ENCODE measurements around the gene DNAH6.
A peak's percentile ranks its signal among the peaks of the same experiment; 100 is the strongest.

Gene DNAH6

DNA sequence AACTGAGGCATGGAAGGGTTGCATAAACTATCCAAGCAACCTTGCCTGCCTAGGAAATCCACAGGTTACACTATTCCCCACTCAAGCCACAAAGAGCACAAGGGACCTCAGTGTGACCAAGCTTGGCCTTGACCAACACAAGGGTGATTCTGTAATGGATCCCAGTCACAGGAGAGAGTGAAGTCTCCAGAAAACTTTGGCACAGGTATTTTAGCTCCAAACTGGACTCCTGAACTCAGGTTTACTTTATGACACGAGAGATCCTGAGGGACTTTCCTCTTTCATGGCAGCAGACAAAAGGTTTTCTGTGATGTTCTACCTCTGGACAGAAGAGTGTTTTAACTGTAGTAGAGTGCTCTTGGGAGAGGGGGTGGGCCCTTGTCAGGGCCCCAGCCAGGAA is 195.4 kb downstream of the DNAH6 start:
- Histone ChIP-seq H3K36me3 (ENCODE audit: insufficient read depth, low read length) (no peaks in the 10 kb centered on the region), H3K4me3 (ENCODE audit: low read depth, low read length) (no peak overlapping the region), H3K4me1 (ENCODE audit: control insufficient read depth, insufficient read depth, low read length, unreplicated experiment) (peaks cover 6% of the 10 kb centered on the region), H2AFZ (ENCODE audit: low read length, unreplicated experiment) (no peak overlapping the region), H3K27ac (ENCODE audit: low read depth, low read length) (no peak overlapping the region), H3K27me3 (ENCODE audit: insufficient read depth, low read length) (no peaks in the 10 kb centered on the region), H3K79me2 (ENCODE audit: control insufficient read depth, insufficient read depth, low read length, unreplicated experiment) (no peaks in the 10 kb centered on the region)

DNA sequence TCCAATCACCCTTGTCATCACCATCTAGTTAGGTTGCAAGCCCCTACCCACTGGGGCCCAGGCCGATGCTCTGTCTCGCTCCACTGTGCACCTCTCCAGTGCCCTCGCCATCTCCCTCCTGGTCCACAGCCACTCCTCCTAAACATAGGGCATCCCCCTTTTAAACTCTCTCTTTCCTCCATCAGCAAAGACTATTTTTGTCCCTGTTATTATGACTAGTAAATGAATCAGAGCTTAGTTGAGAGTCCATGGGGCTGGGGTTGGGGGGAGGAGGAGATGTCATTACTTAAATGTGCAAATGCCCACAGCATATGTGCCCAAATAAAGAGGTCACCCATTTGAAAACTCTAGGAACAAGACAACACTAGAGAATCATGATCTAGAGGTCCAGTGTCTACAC is 197.1 kb downstream of the DNAH6 start:
- Histone ChIP-seq H2AFZ (ENCODE audit: low read length, unreplicated experiment) (no peak overlapping the region), H3K4me1 (ENCODE audit: control insufficient read depth, insufficient read depth, low read length, unreplicated experiment) (peaks cover 6% of the 10 kb centered on the region), H3K79me2 (ENCODE audit: control insufficient read depth, insufficient read depth, low read length, unreplicated experiment) (no peaks in the 10 kb centered on the region), H3K27me3 (ENCODE audit: insufficient read depth, low read length) (0 out of 2 replicates have a peak, but pooled peaks cover 5% of the 10 kb centered on the region), H3K4me3 (ENCODE audit: low read depth, low read length) (no peak overlapping the region), H3K36me3 (ENCODE audit: insufficient read depth, low read length) (no peaks in the 10 kb centered on the region), H3K27ac (ENCODE audit: low read depth, low read length) (no peak overlapping the region)

DNA sequence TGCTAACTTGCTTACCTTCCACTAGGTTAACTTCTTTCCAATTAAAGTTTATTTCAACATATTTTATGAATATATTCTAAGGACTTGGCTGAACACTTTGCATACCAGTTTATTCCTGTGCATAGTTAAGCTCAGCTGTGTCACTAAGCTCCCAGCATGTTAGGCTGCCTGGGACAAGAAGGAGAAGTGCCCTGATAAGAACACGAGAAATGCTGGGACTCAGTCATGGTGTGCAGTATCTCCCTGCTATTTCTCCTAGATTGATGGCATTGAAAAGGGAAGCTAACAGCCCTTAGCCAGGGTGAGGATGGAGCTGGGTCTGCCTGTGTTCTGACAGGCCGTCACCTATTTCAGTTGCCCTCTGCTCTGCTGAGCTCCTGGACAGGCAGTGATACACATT is 200.3 kb downstream of the DNAH6 start:
- Histone ChIP-seq H3K4me3 (ENCODE audit: low read depth, low read length) (no peak overlapping the region), H3K27me3 (ENCODE audit: insufficient read depth, low read length) (peaks cover 5% of the 10 kb centered on the region; the same call in 1 of the 2 replicates), H3K79me2 (ENCODE audit: control insufficient read depth, insufficient read depth, low read length, unreplicated experiment) (no peaks in the 10 kb centered on the region), H3K4me1 (ENCODE audit: control insufficient read depth, insufficient read depth, low read length, unreplicated experiment) (peaks cover 6% of the 10 kb centered on the region), H2AFZ (ENCODE audit: low read length, unreplicated experiment) (no peak overlapping the region), H3K36me3 (ENCODE audit: insufficient read depth, low read length) (no peaks in the 10 kb centered on the region), H3K27ac (ENCODE audit: low read depth, low read length) (no peak overlapping the region)

DNA sequence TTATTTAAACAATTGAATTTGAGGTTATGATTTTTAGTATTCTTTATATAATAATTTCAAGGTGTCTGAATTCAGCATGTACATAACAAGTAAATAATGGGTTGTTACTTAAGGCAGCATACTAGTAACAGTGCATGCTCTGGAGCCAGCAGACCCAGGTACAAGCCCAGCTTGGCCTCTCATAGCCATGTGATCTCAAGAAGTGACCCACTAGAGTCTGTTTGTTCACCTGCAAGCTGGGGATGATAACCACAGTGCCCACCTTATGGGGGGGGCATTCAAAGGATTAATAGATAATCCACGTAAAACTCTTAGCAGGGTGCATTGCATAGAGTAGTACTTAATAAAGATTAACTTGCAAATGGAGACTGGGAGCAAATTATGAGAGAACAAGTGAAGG is 201.0 kb downstream of the DNAH6 start:
- Histone ChIP-seq H3K79me2 (ENCODE audit: control insufficient read depth, insufficient read depth, low read length, unreplicated experiment) (no peaks in the 10 kb centered on the region), H3K4me3 (ENCODE audit: low read depth, low read length) (no peak overlapping the region), H3K4me1 (ENCODE audit: control insufficient read depth, insufficient read depth, low read length, unreplicated experiment) (peaks cover 6% of the 10 kb centered on the region), H3K27me3 (ENCODE audit: insufficient read depth, low read length) (peaks cover 9% of the 10 kb centered on the region; the same call in 1 of the 2 replicates), H3K27ac (ENCODE audit: low read depth, low read length) (no peak overlapping the region), H2AFZ (ENCODE audit: low read length, unreplicated experiment) (no peak overlapping the region), H3K36me3 (ENCODE audit: insufficient read depth, low read length) (no peaks in the 10 kb centered on the region)

DNA sequence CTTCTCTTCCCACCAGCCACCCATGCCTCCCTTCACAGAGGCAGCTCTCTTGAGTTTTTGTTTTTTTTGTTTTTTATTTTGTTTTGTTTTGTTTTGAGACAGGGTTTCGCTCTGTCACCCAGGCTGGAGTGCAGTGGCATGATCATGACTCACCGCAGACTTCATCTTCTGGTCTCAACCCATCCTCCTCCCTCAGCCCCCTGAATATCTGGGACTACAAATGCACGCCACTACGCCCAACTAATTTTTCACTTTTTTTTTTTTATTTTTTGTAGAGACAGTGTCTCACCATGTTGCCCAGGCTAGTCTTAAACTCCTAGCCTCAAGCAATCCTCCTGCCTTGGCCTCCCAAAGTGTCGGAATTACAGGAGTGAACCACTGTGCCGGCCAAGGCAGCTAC is 203.1 kb downstream of the DNAH6 start:
- Histone ChIP-seq H3K27me3 (ENCODE audit: insufficient read depth, low read length) (peaks cover 20% of the 10 kb centered on the region), H2AFZ (ENCODE audit: low read length, unreplicated experiment) (no peak overlapping the region), H3K36me3 (ENCODE audit: insufficient read depth, low read length) (no peaks in the 10 kb centered on the region), H3K4me3 (ENCODE audit: low read depth, low read length) (no peak overlapping the region), H3K79me2 (ENCODE audit: control insufficient read depth, insufficient read depth, low read length, unreplicated experiment) (no peaks in the 10 kb centered on the region), H3K27ac (ENCODE audit: low read depth, low read length) (no peak overlapping the region), H3K4me1 (ENCODE audit: control insufficient read depth, insufficient read depth, low read length, unreplicated experiment) (no peaks in the 10 kb centered on the region)

DNA sequence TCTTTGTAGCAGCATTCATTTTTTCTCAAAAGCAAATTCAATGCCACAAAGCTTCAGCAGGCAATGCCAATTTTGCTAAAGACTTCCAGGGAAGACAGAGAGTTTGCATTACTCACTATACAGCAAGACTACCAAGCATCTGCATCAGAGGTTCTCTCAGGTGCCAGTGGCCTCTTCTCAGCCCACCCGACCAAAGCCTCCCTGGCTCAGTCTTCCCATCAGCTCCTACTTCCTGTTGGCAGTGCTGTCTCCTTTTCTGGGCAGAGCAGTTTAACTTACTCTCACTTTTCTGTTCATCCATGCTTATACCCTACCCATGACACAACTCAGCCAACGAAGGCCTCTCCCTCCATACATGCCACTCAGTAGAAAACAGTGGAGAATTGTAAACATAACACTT is 207.5 kb downstream of the DNAH6 start:
- H3K27ac ChIP-seq (ENCODE audit: low read depth, low read length): no peak overlapping the region
- H3K36me3 ChIP-seq (ENCODE audit: insufficient read depth, low read length): no peaks in the 10 kb centered on the region
- H3K4me1 ChIP-seq (ENCODE audit: control insufficient read depth, insufficient read depth, low read length, unreplicated experiment): no peaks in the 10 kb centered on the region
- no peak overlapping the region for H3K4me3 ChIP-seq (ENCODE audit: low read depth, low read length)
- H3K79me2 ChIP-seq (ENCODE audit: control insufficient read depth, insufficient read depth, low read length, unreplicated experiment): no peaks in the 10 kb centered on the region
- no peak overlapping the region for H2AFZ ChIP-seq (ENCODE audit: low read length, unreplicated experiment)
- peaks cover 40% of the 10 kb centered on the region for H3K27me3 ChIP-seq (ENCODE audit: insufficient read depth, low read length)

DNA sequence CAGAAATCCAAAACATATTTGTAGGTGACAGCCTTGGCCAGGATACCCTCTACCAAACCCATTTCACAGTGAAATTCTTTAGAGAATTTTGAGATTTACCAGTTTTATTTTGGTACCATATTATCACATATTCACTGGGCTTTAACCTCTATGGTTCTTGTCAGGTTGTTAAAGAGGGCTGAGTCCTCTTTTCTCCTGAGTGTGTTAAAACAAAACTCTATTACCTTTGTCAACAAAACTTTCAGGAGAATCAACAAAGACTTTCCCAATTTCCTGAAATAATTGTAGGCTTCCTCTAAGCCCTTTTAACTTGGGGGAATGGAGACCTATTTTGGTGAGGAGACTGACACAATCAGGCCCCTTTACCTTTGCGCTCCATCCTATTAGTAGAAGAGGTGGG is 209.4 kb downstream of the DNAH6 start:
- H3K27ac ChIP-seq (ENCODE audit: low read depth, low read length): no peak overlapping the region
- no peaks in the 10 kb centered on the region for H3K36me3 ChIP-seq (ENCODE audit: insufficient read depth, low read length)
- H3K4me3 ChIP-seq (ENCODE audit: low read depth, low read length): no peak overlapping the region
- H3K79me2 ChIP-seq (ENCODE audit: control insufficient read depth, insufficient read depth, low read length, unreplicated experiment): no peaks in the 10 kb centered on the region
- H2AFZ ChIP-seq (ENCODE audit: low read length, unreplicated experiment): no peak overlapping the region
- no peaks in the 10 kb centered on the region for H3K4me1 ChIP-seq (ENCODE audit: control insufficient read depth, insufficient read depth, low read length, unreplicated experiment)
- H3K27me3 ChIP-seq (ENCODE audit: insufficient read depth, low read length): peaks cover 43% of the 10 kb centered on the region

DNA sequence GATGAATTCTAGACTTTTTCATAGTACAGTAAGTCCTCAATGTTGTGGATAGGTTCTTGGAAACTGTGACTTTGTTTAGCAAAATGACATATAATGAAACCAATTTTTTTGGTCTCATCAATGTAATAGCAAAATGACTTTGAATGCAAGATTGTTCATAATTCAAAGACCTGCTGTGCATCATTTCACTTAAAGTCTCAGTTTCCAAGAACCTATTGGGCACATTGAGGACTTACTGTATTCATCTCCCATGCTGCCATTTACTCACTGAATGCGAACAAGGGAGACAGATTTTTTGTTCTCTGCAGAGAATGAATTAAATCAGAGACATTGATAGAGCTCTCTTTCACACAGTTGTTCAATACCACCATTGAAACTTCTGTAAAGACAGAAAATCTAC is 211.0 kb downstream of the DNAH6 start:
- H3K4me1 ChIP-seq (ENCODE audit: control insufficient read depth, insufficient read depth, low read length, unreplicated experiment): no peaks in the 10 kb centered on the region
- H3K36me3 ChIP-seq (ENCODE audit: insufficient read depth, low read length): no peaks in the 10 kb centered on the region
- peaks cover 39% of the 10 kb centered on the region for H3K27me3 ChIP-seq (ENCODE audit: insufficient read depth, low read length)
- no peaks in the 10 kb centered on the region for H3K79me2 ChIP-seq (ENCODE audit: control insufficient read depth, insufficient read depth, low read length, unreplicated experiment)
- no peak overlapping the region for H2AFZ ChIP-seq (ENCODE audit: low read length, unreplicated experiment)
- no peak overlapping the region for H3K4me3 ChIP-seq (ENCODE audit: low read depth, low read length)
- H3K27ac ChIP-seq (ENCODE audit: low read depth, low read length): no peak overlapping the region

DNA sequence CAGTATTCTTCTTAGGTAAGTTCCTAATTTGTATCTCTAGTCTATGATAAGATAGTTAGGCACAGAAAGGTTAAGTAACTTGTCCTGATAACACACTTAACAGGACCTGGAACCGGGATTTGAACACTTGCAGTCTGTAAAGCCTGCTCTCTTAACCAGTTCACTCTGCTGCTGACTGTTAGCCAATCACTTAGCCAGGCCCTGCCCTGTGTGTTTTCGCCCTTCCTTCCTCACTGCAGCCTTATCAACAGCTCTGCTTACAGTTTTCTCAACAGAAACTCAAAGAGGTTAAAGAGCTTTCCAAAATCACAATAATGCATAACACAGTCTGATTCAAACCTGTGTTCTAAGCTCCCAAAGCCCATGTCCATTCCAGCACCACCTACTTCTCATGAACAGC is 212.9 kb downstream of the DNAH6 start:
- Histone ChIP-seq H3K4me1 (ENCODE audit: control insufficient read depth, insufficient read depth, low read length, unreplicated experiment) (no peaks in the 10 kb centered on the region), H3K4me3 (ENCODE audit: low read depth, low read length) (no peak overlapping the region), H3K36me3 (ENCODE audit: insufficient read depth, low read length) (no peaks in the 10 kb centered on the region), H3K27me3 (ENCODE audit: insufficient read depth, low read length) (peaks cover 31% of the 10 kb centered on the region; the same call in 1 of the 2 replicates), H2AFZ (ENCODE audit: low read length, unreplicated experiment) (no peak overlapping the region), H3K79me2 (ENCODE audit: control insufficient read depth, insufficient read depth, low read length, unreplicated experiment) (no peaks in the 10 kb centered on the region), H3K27ac (ENCODE audit: low read depth, low read length) (no peak overlapping the region)

DNA sequence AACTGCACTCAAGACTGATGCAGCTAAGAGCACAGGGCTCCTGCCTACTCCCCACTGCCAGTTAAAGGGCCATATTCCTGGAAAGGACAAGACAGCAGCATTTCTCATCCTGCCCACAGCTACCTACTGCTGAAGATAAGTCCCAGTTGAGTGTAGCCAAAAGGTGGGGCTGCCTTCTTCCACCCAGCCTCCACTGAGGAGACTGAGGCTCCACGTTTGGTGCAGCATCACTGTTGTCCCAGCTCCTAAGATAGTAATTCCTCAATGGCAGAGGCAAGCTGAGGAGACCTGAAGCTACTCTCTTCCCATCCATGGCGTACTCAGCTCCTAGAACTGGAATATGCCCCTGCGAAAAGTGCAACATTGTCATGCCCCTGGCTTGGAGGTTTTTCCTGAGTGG is 214.9 kb downstream of the DNAH6 start:
- peaks cover 15% of the 10 kb centered on the region; the same call in 1 of the 2 replicates for H3K27me3 ChIP-seq (ENCODE audit: insufficient read depth, low read length)
- no peak overlapping the region for H2AFZ ChIP-seq (ENCODE audit: low read length, unreplicated experiment)
- no peaks in the 10 kb centered on the region for H3K36me3 ChIP-seq (ENCODE audit: insufficient read depth, low read length)
- H3K27ac ChIP-seq (ENCODE audit: low read depth, low read length): no peak overlapping the region
- H3K79me2 ChIP-seq (ENCODE audit: control insufficient read depth, insufficient read depth, low read length, unreplicated experiment): no peaks in the 10 kb centered on the region
- no peak overlapping the region for H3K4me3 ChIP-seq (ENCODE audit: low read depth, low read length)
- H3K4me1 ChIP-seq (ENCODE audit: control insufficient read depth, insufficient read depth, low read length, unreplicated experiment): no peaks in the 10 kb centered on the region

DNA sequence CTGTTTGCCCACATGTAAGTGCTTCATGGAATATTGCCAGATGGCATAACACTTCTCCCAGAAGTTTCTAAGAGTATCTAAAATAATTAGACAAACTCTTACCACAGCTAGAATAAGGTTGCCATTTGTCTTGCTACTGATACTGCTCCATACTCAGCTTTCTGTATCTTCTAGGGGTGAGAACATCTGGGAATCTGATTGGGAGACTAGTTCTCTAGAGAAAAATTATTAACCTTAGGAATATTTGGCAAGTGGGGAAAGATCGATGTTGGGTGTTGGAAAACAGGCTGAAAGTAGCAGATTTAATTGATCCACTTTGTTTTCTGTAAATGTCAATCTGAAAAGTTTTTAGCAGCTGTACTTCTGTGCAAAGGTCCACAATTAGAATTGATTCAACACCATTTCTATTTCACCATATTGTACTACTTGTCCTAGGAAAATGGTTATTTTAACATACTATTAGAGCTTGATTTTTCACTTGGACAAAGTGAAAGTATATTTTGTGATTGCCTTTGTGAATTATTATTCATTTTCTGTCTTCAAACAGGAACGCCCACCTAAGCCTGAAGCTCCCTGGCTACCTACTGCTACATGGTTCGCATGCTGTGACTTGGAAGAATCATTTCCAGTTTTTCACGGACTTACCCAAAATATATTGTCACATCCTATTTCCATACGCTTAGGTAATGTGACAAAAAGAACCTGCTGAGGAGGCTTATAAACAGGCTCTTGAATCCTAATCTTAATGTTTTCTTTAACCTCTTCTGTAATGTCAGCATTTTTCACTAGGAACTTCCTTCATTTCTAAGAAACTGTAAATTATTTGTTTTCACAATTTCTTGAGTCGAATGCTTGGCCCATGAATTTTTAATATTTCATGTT is 216.8 kb downstream of the DNAH6 start:
- peak overlapping the region; percentile 38 for H3K4me3 ChIP-seq (ENCODE audit: low read depth, low read length)
- H3K27me3 ChIP-seq (ENCODE audit: insufficient read depth, low read length): peaks cover 18% of the 10 kb centered on the region; the same call in 1 of the 2 replicates
- H3K27ac ChIP-seq (ENCODE audit: low read depth, low read length): no peak overlapping the region
- H3K4me1 ChIP-seq (ENCODE audit: control insufficient read depth, insufficient read depth, low read length, unreplicated experiment): no peaks in the 10 kb centered on the region
- peak overlapping the region; percentile 17 for H2AFZ ChIP-seq (ENCODE audit: low read length, unreplicated experiment)
- no peaks in the 10 kb centered on the region for H3K79me2 ChIP-seq (ENCODE audit: control insufficient read depth, insufficient read depth, low read length, unreplicated experiment)
- no peaks in the 10 kb centered on the region for H3K36me3 ChIP-seq (ENCODE audit: insufficient read depth, low read length)

Measured in ACC112 (cell line).